Heart right ventricle (tissue), 16 donors: ENCODE results near the gene DCHS1. TPM values are rescaled to one million over a fixed set of nuclear protein-coding genes. Genes with fewer than 3 reads are reported as not detected.
A peak's percentile ranks its signal among the peaks of the same experiment; 100 is the strongest.

Source experiments
- ATAC-seq, 8 donors: fragments of 200-7000 bp; cut with Tn5 transposase; one replicate each; pipeline ENCODE4 v1.9.1; 2020; ENCODE audit warnings: mild to moderate bottlenecking in 8 of 8, moderate library complexity in 8 of 8, moderate number of reproducible peaks in 1 of 8
- DNase-seq, 2 donors: peaks; one replicate each; pipeline ENCODE4 v3.0.0-alpha.2; 2020
- H3K27ac ChIP-seq, 10 donors: fragments of 200-600 bp; sonication (generic) in 2 of 10; one replicate each; pipeline versions ENCODE4 v1.5.0 to v1.8.0; 2020 to 2022; ENCODE audit warnings: mild to moderate bottlenecking in 3 of 10
- H3K27me3 ChIP-seq, 7 donors: fragments of 200-600 bp; one replicate each; pipeline ENCODE4 v1.8.0; 2021 to 2022; ENCODE audit warnings: mild to moderate bottlenecking in 2 of 7
- H3K36me3 ChIP-seq, 9 donors: fragments of 200-600 bp; sonication (generic) in 1 of 9; one replicate each; pipeline versions ENCODE4 v1.5.0 to v1.8.0; 2020 to 2022; ENCODE audit warnings: mild to moderate bottlenecking in 2 of 9
- H3K4me1 ChIP-seq, 9 donors: fragments of 200-600 bp; sonication (generic) in 1 of 9; one replicate each; pipeline versions ENCODE4 v1.5.0 to v1.8.0; 2020 to 2022; ENCODE audit warnings: mild to moderate bottlenecking in 4 of 9
- H3K4me3 ChIP-seq, 10 donors: fragments of 200-600 bp; sonication (generic) in 2 of 10; one replicate each; pipeline versions ENCODE4 v1.5.0 to v1.8.0; 2020 to 2022; ENCODE audit warnings: mild to moderate bottlenecking in 7 of 10, moderate library complexity in 2 of 10
- H3K9me3 ChIP-seq, 11 donors: fragments of 200-600 bp in 10 of 11; sonication (generic) in 2 of 11; one replicate each; pipeline versions ENCODE4 v1.5.0 to v1.8.0; 2013 to 2022; ENCODE audit warnings: mild to moderate bottlenecking in 2 of 11, control low read depth in 1 of 11, moderate library complexity in 1 of 11
- whole genome bisulfite sequencing, 2 donors: extraction: QIAGEN DNeasy Blood & Tissue Kit; methylation state at CpG; one replicate each; pipeline ENCODE4 v1.1.7; 2013; ENCODE audit warnings: inconsistent platforms in 1 of 2; 5-methylcytosine and 5-hydroxymethylcytosine counted together
- intact Hi-C, 10 donors: fragments of 100-400 bp; cut with DNase I; formaldehyde crosslinking; loops; one replicate each; pipeline versions ENCODE4 v1.11.1 to v1.14.2; 2022
- polyA plus RNA-seq, 2 donors: library from polyadenylated mRNA; stranded (reverse); fragments of 200-250 nt; gene quantifications; one replicate each; pipeline ENCODE4 v1.2.3, GENCODE V29; 2013
- total RNA-seq, 10 donors: library from RNA; stranded (reverse); fragmentation: NEBNext Ultra II Directional in 3 of 10; extraction: Animal tissue kit (Norgen Biotek cat#: 25700) in 3 of 10; gene quantifications; one replicate each; pipeline versions ENCODE4 v1.2.1 to v1.2.4, GENCODE V29; 2021 to 2023
- TF ChIP-seq, protein P1 (sequence below), 9 donors: fragments of 200-600 bp; sonication (generic) in 2 of 9; IDR thresholded peaks; one replicate each; pipeline versions ENCODE4 v1.5.0 to v1.8.0; 2021 to 2022; ENCODE audit warnings: antibody characterized with exemption in 9 of 9, mild to moderate bottlenecking in 5 of 9, moderate library complexity in 1 of 9
- donor health status: Arrhythmogenic right ventricular cardiomyopathy.
- donor health status: ischemic (EF 13 %, LVEDD 7.1; RV severe dilation, severe dysfunction).
- donor health status: healthy with polysubstance abuse.
- donor health status: DM: no; HTN: yes; CAD: no.
- donor health status: DM: no; HTN: no; CAD: no.
- donor health status: ischemic (EF 25% LVEDD 6.9; RV normal size, moderate dysfunction).
- donor health status: ischemic (EF 25% LVEDD 5.7; RV mildly dilated, moderate dysfunction).
- donor health status: healthy.
- donor health status: DM: yes; HTN: yes; CAD: no.
- donor health status: Ischemic cardiomyopathy.
- donor health status: ischemic (EF 35%, LVEDD 5.7; RV mildly dilated, moderate dysfunction).
- donor health status: nonischemic (EF 11% LVEDD 7.7; RV severe dilation, severe dysfunction).
- donor health status: DM: yes; HTN: yes; CAD: no.
- donor health status: PGD.
- donor health status: ischemic (EF 29% LVEDD 5.4; RV normal size, mild dysfunction).
- donor health status: nonischemic (EF 23%, LVEDD 6.1; RV moderate dilation, normal function).

The DCHS1 gene
- total and polyA plus RNA-seq, 12 donors = 4.1 to 12.4 (median 8.2) TPM

DNA sequence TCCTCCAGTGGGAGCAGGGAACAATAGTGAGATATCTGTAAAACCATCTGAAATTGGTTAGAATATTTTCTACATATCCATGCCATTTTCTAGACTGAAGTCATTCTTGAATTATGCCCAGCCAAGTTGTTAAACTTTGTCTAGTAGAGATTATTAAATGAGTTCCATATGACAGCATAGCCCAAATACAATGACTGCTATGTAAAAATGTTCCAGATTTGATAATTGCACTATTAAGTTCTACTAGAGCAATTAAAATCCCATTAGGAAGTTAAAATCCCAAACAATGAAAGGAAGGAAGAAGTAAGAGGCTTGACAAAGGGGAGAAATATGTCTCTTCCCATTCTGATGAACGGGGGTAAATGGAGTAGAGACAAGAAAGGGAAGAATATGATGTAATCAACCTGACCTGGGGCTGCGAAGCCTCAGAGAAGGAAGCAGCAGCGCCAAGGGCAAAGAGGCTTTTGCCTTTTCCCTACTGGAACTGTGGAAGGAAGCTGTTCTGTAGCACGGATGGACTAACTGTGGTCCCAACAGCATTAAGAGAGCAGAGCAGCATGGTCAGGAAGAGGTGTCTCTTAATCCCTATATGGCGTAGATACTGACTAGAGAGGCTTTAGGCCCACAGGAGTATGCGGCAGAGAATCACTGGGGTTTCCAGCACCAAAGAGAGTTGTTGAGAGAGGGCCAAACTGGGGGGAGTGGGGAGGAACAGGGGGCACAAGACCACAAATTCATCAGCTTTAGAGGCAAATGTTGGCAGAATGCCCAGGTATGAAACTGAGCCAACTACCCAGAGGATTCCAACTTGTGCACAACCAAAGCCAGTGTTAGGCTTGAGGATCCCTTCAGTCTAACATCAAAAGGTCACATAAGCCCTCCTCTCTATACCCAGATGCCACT is 78.9 kb downstream of the DCHS1 start:
- TF ChIP-seq, protein P1, sequence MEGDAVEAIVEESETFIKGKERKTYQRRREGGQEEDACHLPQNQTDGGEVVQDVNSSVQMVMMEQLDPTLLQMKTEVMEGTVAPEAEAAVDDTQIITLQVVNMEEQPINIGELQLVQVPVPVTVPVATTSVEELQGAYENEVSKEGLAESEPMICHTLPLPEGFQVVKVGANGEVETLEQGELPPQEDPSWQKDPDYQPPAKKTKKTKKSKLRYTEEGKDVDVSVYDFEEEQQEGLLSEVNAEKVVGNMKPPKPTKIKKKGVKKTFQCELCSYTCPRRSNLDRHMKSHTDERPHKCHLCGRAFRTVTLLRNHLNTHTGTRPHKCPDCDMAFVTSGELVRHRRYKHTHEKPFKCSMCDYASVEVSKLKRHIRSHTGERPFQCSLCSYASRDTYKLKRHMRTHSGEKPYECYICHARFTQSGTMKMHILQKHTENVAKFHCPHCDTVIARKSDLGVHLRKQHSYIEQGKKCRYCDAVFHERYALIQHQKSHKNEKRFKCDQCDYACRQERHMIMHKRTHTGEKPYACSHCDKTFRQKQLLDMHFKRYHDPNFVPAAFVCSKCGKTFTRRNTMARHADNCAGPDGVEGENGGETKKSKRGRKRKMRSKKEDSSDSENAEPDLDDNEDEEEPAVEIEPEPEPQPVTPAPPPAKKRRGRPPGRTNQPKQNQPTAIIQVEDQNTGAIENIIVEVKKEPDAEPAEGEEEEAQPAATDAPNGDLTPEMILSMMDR (IDR thresholded peaks at IDR 0.05) = no peak
- ATAC-seq (peak; percentile 63 to 85 (median 75)), DNase-seq (peak in 1 of 2 donors; percentile 60)
- H3K4me3 ChIP-seq = no peak overlapping the region
- WGBS, 2 donors = 17 to 24% methylated on average over 6 of the region's 6 CpGs
- no peaks in the 10 kb centered on the region for H3K27me3 ChIP-seq
- H3K9me3 ChIP-seq = peaks cover 0 to 4% (median 0%) of the 10 kb centered on the region in 11 donors
- no peaks in the 10 kb centered on the region for H3K36me3 ChIP-seq
- H3K27ac ChIP-seq = peak overlapping the region in 9 of 10 donors; percentile 37 to 82 (median 63)
- peaks cover 10 to 27% (median 21%) of the 10 kb centered on the region in 9 donors for H3K4me1 ChIP-seq
- intact Hi-C loops = no loop called here

DNA sequence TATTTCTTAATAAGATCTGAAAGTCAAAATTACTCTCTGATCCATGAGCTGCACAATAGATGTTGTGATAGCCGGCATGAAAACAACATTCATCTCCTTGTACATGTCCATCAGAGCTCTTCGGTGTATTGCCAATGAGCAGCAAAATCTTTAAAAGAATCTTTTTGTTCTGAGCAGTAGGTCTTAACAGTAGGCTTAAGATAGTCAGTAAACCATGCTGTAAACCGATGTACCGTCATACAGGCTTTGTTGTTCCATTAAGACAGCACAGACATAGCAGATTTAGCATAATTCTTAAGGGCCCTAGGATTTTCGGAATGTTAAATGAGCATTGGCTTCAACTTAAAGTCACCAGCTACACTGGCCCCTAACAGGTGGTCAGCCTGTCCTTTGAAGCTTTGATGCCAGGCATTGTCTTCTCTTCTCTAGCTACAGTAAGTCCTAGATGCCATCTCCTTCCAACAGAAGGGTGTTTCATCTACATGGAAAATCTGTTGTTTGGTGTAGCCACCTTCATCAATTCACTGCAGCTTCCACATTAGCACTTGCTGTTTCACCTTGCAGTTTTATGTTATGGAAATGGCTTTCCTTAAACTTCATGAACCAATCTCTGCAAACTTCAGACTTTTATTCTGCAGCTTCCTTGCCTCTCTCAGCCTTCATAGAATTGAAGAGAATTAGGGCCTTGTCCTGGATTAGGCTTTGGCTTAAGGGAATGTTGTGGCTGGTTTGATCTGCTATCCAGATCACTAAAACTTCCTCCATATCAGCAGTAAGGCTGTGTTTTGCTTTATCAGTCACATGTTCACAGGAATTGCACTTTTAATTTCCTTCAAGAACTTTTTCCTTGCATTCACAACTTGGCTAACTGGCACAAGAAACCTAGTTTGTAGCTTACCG is 80.5 kb downstream of the DCHS1 start:
- DNase-seq (no peak), ATAC-seq (no peak)
- TF ChIP-seq, protein P1 (IDR thresholded peaks at IDR 0.05) = no peak
- intact Hi-C loops = no loop called here
- H3K4me1 ChIP-seq = peaks cover 10 to 27% (median 23%) of the 10 kb centered on the region in 9 donors
- peaks cover 0 to 8% (median 0%) of the 10 kb centered on the region in 9 donors for H3K36me3 ChIP-seq
- H3K9me3 ChIP-seq = no peaks in the 10 kb centered on the region
- 84 to 90% methylated on average over 6 of the region's 6 CpGs for WGBS, 2 donors
- peak overlapping the region in 2 of 10 donors; percentile 24 to 54 for H3K27ac ChIP-seq
- H3K27me3 ChIP-seq = no peaks in the 10 kb centered on the region
- H3K4me3 ChIP-seq = no peak overlapping the region

DNA sequence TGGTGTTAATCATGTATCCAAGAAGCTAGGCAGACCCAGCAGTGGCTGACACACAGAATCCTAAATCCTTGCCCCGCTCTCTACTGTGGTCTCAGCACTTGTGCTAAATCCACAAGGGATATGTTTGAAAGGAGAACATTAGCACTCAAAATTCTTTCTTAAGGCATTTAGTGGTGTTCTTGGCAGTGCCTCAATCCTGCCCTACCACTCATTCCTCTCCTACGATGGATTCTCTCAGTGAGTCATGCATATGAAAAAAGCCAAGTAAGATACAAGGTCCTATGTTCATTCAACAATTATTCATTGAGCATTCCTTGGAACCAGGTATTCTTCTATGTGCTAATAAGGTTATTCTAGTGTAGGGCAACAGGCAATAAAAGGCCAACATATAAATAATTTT is 83.4 kb downstream of the DCHS1 start:
- TF ChIP-seq, protein P1 (IDR thresholded peaks at IDR 0.05) = no peak
- 70 to 74% methylated on average over 2 of the region's 2 CpGs for WGBS, 2 donors
- ATAC-seq = no peak

DNA sequence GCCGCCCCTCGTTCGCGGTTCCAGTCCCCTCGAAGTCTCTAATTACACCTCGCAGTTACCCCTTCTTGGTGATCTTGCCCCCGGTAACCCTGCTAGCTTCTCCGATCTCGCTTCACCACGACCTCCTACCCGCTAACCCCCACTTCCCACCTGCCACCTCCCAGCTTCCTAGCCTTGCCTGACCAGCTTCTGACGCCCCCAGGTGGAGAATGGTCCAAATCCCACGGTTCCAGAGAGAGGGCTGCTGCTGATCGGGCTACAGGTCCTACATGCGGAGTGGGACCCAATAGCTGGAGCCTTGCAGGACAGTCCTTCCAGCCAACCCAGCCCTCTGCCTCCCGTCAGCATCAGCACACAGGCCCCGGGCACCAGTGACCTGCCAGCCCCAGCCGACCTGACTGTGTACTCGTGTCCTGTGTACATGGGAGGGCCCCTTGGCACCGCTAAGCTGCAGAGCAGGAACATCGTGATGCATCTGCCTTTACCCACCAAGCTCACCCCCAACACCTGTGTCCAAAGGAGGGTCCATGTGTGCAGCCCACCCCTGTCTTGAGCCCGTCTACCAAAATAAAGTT is 84.1 kb downstream of the DCHS1 start:
- intact Hi-C loops = no loop called here

More for the DNA sequence above, 83.4 kb downstream of the DCHS1 start:
- H3K27me3 ChIP-seq = no peaks in the 10 kb centered on the region
- DNase-seq = no peak
- H3K36me3 ChIP-seq = peaks cover 0 to 8% (median 0%) of the 10 kb centered on the region in 9 donors
- H3K27ac ChIP-seq = no peak overlapping the region
- H3K4me3 ChIP-seq = no peak overlapping the region
- intact Hi-C loops = no loop called here
- no peaks in the 10 kb centered on the region for H3K9me3 ChIP-seq
- H3K4me1 ChIP-seq = peaks cover 4 to 38% (median 25%) of the 10 kb centered on the region in 9 donors

More for the DNA sequence above, 84.1 kb downstream of the DCHS1 start:
- Histone ChIP-seq H3K36me3 (peaks cover 0 to 8% (median 0%) of the 10 kb centered on the region in 9 donors), H3K27me3 (no peaks in the 10 kb centered on the region), H3K4me3 (peak overlapping the region in 1 of 10 donors; percentile 24), H3K27ac (no peak overlapping the region), H3K9me3 (no peaks in the 10 kb centered on the region), H3K4me1 (peaks cover 0 to 35% (median 18%) of the 10 kb centered on the region in 9 donors)
- 77 to 79% methylated on average over 22 of the region's 22 CpGs for WGBS, 2 donors
- ATAC-seq = no peak
- TF ChIP-seq, protein P1 (IDR thresholded peaks at IDR 0.05) = no peak
- no peak for DNase-seq
